ENCODE data around the gene BLVRB. TPM values are rescaled to one million over a fixed set of nuclear protein-coding genes. Genes with fewer than 3 reads are reported as not detected.

Gene BLVRB
- total and polyA plus RNA-seq, 9 of the 15 experiments (the other 6 are each of a cell fraction or from before 2014, with no cell fraction given): 81.1 to 749 (median 331) TPM

DNA sequence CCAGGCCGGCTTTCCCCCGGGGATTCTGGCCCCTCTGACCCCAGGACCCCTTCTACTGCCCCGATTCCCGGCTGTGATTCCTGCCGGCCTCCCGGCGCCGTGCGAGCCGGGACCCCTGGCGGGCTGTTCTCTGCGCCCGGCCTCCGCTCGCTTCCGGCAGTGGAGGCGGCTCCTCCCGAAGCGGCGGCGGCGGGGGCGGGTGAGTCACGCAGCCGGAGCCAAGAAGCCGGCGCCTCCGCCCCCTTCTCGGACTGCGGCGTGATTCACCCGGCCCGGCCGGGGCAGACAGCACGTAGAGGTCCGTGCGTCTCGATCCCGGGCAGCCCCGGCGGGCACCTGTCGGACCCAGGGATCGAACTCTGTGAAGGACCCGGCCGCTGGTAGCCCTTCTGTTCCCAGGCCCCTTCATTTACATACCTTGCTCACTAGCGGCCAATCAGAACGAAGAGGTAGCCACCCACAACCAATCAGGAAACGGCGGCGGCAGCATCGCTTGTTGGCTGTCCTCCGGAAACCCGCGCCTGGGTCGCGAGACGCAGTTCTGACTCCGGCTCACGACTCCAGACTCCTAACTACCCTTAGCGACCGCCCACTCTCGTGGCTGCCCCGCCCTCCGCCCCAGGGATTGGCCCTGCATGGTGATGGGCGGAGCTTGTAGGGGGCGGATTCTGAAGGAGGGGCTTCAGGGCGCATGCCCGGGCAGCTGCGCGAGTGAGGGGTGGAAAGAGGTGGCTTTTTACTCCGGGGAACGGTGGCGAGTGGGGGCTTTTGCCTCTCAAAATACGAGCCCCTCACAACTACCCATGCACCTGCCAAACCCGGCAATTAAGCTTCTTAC is 39.9 kb downstream of the BLVRB start, which contains the start of gene SERTAD1 (continued):
- TF ChIP-seq ZNF589 (CRISPR knock-in tag; IDR thresholded peaks at IDR 0.05; ENCODE audit: low read depth): 0 out of 2 replicates have a peak, but pooled peaks have one; percentile 33
- peak; percentile 97 for TF ChIP-seq SP1 (CRISPR knock-in tag; IDR thresholded peaks at IDR 0.05)
- TF ChIP-seq FOXJ2 (tag; IDR thresholded peaks at IDR 0.05): no peak; the same call in 1 of the 2 replicates
- TF ChIP-seq, protein P1, sequence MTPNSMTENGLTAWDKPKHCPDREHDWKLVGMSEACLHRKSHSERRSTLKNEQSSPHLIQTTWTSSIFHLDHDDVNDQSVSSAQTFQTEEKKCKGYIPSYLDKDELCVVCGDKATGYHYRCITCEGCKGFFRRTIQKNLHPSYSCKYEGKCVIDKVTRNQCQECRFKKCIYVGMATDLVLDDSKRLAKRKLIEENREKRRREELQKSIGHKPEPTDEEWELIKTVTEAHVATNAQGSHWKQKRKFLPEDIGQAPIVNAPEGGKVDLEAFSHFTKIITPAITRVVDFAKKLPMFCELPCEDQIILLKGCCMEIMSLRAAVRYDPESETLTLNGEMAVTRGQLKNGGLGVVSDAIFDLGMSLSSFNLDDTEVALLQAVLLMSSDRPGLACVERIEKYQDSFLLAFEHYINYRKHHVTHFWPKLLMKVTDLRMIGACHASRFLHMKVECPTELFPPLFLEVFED (CRISPR knock-in tag; conservative IDR thresholded peaks at IDR 0.05): peak; percentile 66; the same call in 1 of the 2 replicates
- no peak for TF ChIP-seq ZNF140 (CRISPR knock-in tag; IDR thresholded peaks at IDR 0.05)
- peak; percentile 83; the same call in 1 of the 2 replicates for TF ChIP-seq TARDBP (IDR thresholded peaks at IDR 0.05)
- TF ChIP-seq NEUROD1 (IDR thresholded peaks at IDR 0.05; ENCODE audit: borderline replicate concordance, low read depth, low read length, partially characterized antibody): no peak
- no peak for TF ChIP-seq ZNF77 (CRISPR knock-in tag; IDR thresholded peaks at IDR 0.05)
- TF ChIP-seq, protein P2, sequence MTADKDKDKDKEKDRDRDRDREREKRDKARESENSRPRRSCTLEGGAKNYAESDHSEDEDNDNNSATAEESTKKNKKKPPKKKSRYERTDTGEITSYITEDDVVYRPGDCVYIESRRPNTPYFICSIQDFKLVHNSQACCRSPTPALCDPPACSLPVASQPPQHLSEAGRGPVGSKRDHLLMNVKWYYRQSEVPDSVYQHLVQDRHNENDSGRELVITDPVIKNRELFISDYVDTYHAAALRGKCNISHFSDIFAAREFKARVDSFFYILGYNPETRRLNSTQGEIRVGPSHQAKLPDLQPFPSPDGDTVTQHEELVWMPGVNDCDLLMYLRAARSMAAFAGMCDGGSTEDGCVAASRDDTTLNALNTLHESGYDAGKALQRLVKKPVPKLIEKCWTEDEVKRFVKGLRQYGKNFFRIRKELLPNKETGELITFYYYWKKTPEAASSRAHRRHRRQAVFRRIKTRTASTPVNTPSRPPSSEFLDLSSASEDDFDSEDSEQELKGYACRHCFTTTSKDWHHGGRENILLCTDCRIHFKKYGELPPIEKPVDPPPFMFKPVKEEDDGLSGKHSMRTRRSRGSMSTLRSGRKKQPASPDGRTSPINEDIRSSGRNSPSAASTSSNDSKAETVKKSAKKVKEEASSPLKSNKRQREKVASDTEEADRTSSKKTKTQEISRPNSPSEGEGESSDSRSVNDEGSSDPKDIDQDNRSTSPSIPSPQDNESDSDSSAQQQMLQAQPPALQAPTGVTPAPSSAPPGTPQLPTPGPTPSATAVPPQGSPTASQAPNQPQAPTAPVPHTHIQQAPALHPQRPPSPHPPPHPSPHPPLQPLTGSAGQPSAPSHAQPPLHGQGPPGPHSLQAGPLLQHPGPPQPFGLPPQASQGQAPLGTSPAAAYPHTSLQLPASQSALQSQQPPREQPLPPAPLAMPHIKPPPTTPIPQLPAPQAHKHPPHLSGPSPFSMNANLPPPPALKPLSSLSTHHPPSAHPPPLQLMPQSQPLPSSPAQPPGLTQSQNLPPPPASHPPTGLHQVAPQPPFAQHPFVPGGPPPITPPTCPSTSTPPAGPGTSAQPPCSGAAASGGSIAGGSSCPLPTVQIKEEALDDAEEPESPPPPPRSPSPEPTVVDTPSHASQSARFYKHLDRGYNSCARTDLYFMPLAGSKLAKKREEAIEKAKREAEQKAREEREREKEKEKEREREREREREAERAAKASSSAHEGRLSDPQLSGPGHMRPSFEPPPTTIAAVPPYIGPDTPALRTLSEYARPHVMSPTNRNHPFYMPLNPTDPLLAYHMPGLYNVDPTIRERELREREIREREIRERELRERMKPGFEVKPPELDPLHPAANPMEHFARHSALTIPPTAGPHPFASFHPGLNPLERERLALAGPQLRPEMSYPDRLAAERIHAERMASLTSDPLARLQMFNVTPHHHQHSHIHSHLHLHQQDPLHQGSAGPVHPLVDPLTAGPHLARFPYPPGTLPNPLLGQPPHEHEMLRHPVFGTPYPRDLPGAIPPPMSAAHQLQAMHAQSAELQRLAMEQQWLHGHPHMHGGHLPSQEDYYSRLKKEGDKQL (CRISPR knock-in tag; IDR thresholded peaks at IDR 0.05; ENCODE audit: borderline replicate concordance): no peak
- TF ChIP-seq, protein P3, sequence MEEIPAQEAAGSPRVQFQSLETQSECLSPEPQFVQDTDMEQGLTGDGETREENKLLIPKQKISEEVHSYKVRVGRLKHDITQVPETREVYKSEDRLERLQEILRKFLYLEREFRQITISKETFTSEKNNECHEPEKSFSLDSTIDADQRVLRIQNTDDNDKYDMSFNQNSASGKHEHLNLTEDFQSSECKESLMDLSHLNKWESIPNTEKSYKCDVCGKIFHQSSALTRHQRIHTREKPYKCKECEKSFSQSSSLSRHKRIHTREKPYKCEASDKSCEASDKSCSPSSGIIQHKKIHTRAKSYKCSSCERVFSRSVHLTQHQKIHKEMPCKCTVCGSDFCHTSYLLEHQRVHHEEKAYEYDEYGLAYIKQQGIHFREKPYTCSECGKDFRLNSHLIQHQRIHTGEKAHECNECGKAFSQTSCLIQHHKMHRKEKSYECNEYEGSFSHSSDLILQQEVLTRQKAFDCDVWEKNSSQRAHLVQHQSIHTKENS (CRISPR knock-in tag; IDR thresholded peaks at IDR 0.05): no peak
- TF ChIP-seq, protein P4, sequence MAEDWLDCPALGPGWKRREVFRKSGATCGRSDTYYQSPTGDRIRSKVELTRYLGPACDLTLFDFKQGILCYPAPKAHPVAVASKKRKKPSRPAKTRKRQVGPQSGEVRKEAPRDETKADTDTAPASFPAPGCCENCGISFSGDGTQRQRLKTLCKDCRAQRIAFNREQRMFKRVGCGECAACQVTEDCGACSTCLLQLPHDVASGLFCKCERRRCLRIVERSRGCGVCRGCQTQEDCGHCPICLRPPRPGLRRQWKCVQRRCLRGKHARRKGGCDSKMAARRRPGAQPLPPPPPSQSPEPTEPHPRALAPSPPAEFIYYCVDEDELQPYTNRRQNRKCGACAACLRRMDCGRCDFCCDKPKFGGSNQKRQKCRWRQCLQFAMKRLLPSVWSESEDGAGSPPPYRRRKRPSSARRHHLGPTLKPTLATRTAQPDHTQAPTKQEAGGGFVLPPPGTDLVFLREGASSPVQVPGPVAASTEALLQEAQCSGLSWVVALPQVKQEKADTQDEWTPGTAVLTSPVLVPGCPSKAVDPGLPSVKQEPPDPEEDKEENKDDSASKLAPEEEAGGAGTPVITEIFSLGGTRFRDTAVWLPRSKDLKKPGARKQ (CRISPR knock-in tag; IDR thresholded peaks at IDR 0.05): no peak
- TF ChIP-seq KLF13 (tag; IDR thresholded peaks at IDR 0.05; ENCODE audit: borderline replicate concordance, low read depth): peak; percentile 90
- TF ChIP-seq MCM7 (IDR thresholded peaks at IDR 0.05): no peak
- no peak for TF ChIP-seq MED1 (CRISPR knock-in tag; IDR thresholded peaks at IDR 0.05; ENCODE audit: borderline replicate concordance)
- no peak for TF ChIP-seq ZNF175 (CRISPR knock-in tag; IDR thresholded peaks at IDR 0.05; ENCODE audit: low read depth)
- no peak for TF ChIP-seq RAD51 (IDR thresholded peaks at IDR 0.05; ENCODE audit: borderline replicate concordance, low read depth)
- no peak for TF ChIP-seq FOXA1 (IDR thresholded peaks at IDR 0.05; ENCODE audit: borderline replicate concordance)
- peak; percentile 98 for TF ChIP-seq FOSL1 (tag; conservative IDR thresholded peaks at IDR 0.05)

Data from K562 (cell line).